Activated naive CD8-positive, alpha-beta T cell treated with anti-CD3 and anti-CD28 coated beads, Interleukin-2, amount 50 U/mL, for 16 hours (primary cell): ENCODE data around the gene SESTD1.
"Not testable (repeated sequence)": the region's sequence is repeated elsewhere in the genome, so short reads cannot be mapped to it uniquely, and the experiment has no call there.

Experiments
- DNase-seq: peaks from one replicate; pipeline ENCODE4 v3.0.0-alpha.2; 2020; ENCODE audit warnings: low read depth, low spot score

The SESTD1 gene

DNA sequence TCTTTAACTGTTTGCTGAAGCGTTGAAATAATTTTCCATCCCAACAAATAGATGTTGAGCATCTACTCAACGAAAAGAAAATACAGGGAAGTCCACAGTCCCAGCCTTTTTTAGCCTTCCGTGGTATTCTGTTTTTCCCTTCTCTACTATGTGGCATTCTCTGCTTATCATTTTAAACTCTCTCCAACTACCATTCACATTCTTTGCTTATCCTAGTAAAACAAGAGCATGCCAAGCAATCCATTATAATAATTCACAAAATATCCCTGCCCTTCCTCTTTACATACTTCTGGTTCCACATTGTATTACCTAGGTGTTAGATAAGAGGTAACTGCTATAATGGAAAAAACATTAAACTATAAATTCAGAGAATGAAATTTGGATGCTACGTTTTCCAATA, 1.6 kb upstream of the SESTD1 start:
- DNase-seq = no peak

DNA sequence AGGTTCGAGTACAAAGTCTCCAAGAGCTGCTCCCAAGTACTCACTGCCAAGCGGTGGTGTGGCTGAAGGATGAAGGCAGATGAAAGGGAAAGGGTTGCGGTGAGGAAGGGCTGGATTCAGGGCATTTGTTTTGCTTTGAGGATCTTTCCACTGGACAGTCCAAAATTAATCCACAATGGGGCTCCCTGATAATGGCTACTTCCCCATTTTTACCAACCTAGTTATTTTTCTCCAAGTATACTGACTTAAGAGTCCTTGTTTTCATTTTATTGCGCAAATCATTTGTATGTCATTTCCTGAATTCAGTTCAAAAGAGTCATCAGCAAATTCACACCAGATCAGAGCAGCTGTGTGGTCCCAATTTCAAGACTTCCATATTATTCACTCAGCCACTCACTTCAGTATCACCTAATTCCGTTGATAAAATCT, 464 bp upstream of the SESTD1 start:
- no peak for DNase-seq

DNA sequence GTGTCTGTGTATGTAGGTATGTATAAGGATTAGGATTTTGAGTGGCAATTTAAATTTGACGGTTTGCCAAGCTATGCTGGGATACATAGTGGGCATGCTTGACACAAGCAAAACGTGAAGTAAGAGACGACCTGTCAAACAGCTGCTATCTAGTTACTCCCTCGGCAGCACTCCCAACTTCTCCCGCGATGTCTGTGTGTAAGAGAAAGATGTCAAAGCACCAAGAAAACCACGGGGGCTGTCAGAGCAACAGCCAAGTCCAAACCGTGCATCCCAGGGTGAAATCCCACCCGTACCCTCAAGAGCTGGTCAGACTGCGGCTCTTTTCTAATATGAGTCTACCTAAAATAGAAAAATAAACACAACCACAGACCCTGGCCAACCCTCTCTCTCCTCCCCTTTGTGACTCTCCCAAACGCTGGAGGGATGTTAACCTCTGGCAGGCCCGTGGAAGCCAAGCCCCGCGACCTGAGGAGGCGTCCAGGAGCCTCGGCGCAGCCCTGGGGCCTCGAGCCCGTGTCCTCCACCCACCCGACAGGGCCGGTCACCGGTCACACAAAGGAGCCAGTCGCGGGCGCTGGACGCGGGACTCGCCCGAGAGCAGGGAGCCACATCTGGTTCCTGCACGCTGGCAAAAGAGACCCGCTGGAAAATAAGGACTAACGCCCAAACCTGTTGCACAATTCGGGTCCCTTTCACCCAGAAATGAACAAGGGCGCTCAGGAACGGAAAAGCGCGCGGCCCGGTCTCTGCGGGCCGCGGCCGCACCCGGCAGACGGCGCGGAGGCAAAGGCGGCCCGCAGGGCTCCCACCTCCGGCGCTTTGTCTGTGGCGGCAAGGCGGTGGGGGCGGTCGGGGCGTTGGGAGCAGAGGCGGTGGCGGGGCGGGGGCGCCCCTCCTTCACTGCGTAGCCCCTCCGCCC, 925 bp downstream of the SESTD1 start:
- no peak for DNase-seq

- no peak for DNase-seq
Measured at GRCh38 chr2:179263015-179263414, 1.6 kb downstream of the SESTD1 start.

DNA sequence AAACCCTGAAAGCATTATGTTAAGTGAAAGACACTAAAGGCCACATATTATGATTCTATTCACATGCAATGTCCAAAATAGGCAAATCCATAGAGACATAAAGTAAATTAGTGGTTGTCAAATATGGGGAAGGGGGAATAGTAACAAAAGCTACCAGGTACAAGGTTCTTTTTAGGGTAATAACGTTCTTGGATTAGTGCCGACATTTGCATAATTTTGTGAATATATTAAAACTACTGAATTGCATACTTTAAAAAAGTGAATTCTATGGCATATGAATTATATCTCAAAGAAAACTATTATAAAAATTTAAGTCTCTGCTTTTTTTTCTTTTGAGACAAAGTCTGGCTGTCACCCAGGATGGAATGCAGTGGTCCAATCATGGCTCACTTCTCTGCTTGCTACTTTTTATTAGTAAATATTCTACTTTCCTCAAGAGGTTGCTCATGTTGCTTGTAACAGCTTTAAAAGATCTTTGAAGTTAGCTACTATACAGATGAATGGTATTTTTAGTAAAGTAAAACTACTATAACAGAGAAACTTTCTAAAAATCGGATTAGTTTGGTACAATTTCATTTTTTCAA, 2.5 kb downstream of the SESTD1 start:
- no peak for DNase-seq

DNA sequence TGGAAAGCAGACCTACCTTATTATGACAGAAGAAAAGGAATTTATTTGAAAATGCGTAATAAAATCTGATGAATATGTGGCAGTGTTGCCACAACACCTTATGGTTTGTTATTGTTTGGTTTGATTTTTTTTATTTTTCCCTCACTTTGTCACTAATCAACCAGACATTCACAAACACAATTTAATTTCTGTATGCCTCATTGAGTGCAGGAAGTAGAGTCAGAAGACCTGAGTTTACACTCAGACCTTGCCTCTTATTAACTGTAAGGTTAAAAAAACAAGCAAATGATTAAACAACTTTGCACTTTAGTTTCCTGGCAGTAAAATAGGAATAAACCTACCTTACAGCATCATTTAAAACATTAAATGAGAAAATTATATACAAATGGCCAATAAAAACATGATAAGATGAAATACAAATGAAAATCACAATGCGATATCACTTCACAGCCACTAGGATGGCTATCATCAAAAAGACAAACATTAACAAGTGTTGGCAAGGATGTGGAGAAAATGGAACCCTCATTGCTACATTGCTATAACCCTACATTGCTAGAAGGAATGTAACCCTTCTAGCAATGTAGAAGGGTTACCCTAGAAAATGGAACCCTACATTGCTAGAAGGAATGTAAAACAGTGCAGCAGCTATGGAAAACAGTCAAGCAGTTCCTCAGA, 3.3 kb downstream of the SESTD1 start:
- DNase-seq = no peak

DNA sequence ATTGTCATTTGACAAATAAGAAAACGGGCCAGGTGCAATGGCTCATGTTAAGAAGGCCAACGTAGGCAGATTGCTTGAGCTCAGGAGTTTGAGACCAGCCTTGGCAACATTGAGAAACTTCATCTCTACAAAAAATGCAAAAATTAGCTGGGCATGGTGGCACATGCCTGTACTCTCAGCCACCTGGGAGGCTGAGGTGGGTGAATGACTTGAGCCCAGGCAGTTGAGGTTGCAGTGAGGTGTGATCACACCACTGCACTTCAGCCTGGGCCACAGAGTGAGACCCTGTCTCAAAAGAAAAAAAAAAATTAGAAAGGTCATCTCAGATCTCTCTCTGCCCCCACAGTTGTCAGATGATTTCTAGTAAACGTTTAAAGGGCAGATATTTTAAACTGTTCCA, 4.4 kb downstream of the SESTD1 start:
- DNase-seq = no peak

DNA sequence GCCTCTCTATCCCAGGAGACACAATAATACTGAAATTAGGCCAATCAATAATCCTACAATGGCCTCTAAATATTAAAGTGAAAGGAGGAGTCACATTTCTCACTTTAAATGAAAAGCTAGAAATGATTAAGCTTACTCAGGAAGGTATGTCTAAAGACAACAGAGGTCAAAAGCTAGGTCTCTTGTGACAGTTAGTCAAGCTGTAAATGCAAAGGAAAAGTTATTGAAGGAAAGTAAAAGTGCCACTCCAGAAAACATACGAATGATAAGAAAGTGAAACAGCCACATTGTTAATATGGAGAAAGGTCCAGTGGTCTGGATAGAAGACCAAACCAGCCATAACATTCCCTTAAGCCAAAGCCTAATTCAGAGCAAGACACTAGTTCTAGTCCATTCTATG, 9.5 kb downstream of the SESTD1 start:
- no peak for DNase-seq

- DNase-seq = no peak
Measured at GRCh38 chr2:179253226-179253625, 11.4 kb downstream of the SESTD1 start.

- no peak for DNase-seq
Measured at GRCh38 chr2:179252423-179252822, 12.2 kb downstream of the SESTD1 start.

DNA sequence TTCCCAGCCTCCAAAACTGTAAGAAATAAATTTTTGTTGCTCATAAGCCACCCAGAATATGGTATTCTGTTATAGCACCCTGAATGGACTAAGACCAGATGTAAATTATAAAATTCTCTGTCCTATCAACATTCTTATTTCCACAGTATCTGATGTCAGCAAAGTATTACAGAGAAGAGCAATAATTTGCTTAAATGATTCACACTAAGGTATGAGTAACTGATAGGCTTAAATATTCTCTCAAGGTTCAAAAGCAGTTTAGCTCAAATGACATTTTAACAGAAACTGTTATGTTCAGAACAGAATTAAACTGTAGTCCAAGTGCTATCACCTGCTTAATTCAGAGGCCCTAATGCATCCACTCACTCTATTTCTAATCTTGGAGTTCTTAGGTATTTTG, 12.8 kb downstream of the SESTD1 start:
- DNase-seq = no peak

- DNase-seq = no peak
Measured at GRCh38 chr2:179250848-179251504, 13.7 kb downstream of the SESTD1 start.

DNA sequence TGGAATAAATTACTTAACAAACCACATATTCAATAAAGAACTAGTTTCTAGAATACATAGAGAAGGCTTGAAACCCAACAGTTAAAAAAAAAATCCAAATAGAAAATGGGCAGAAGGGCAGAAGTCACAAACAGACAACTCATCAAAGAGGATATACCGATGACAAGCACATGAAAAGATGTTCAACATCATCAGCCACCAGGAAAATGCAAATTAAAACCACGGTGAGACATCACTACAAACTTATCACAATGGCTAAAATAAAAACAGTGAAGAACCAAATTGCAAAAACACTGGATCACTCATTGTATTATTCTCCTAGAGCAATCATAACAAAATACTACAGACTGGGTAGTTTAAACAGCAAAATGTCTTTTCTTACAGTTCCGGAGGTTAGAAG, 14.5 kb downstream of the SESTD1 start:
- DNase-seq = no peak

GRCh38 chr2:179248024-179248348, 16.6 kb downstream of the SESTD1 start:
- DNase-seq = no peak

DNA sequence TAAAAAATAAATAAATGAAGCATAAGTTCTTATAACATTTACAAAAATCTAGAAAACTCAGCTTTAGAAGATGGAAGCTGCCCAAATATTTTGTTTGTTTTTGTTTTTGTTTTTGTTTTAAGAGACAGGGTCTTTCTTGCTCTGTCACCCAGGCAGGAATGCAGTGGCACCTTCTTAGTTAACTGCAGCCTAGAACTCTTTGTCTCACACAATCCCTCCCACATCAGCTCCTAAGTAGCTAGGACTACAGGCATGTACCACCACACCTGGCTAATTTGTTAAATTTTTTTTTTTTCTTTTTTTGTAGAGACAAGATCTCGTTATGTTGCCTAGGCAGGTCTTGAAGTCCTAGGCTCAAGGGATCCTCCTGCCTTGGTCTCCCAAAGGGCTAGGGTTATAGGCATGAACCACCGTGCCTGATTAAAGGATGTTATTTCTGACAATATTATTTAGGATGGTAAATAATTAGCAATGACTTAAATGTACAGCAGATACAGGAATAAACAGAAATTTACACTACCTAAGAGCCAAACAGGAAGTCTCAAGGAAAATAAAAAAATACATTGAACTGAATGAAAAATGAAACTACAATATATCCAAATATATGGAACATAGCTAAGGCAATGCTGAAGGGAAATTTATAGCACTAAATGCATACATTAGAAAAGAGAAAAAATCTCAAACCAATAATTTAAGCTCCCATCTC, 17.2 kb downstream of the SESTD1 start:
- DNase-seq = no peak

DNA sequence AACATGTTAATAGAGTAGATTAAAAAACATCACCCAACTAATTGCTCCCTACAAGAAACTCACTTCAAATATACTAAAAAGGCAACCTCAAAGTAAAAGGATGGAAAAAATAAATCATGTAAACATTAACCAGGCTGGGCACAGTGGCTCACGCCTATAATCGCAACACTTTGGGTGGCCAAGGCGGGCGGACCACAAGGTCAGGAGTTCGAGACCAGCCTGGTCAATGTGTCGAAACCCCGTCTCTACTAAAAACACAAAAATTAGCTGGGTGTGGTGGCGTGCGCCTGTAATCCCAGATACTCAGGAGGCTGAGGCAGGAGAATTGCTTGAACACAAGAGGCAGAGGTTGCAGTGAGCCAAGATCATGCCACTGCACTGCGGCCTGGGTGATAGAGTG, 18.8 kb downstream of the SESTD1 start:
- not testable (repeated sequence) for DNase-seq

DNA sequence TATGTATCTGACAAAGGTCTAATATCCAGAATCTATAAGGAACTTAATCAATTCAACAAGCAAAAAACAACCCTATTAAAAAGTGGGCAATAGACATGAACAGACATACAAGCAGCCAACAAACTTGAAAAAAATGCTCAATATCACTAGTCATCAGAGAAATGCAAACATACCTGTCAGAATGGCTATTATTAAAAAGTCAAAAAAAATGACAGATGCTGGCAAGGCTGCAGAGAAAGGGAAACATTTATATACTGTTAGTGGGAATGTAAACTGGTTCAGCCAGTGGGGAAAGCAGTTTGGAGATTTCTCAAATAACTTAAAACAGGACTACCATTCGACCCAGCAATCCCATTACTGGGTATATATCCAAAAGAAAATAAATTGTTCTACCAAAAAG, 21.6 kb downstream of the SESTD1 start:
- no peak for DNase-seq

DNA sequence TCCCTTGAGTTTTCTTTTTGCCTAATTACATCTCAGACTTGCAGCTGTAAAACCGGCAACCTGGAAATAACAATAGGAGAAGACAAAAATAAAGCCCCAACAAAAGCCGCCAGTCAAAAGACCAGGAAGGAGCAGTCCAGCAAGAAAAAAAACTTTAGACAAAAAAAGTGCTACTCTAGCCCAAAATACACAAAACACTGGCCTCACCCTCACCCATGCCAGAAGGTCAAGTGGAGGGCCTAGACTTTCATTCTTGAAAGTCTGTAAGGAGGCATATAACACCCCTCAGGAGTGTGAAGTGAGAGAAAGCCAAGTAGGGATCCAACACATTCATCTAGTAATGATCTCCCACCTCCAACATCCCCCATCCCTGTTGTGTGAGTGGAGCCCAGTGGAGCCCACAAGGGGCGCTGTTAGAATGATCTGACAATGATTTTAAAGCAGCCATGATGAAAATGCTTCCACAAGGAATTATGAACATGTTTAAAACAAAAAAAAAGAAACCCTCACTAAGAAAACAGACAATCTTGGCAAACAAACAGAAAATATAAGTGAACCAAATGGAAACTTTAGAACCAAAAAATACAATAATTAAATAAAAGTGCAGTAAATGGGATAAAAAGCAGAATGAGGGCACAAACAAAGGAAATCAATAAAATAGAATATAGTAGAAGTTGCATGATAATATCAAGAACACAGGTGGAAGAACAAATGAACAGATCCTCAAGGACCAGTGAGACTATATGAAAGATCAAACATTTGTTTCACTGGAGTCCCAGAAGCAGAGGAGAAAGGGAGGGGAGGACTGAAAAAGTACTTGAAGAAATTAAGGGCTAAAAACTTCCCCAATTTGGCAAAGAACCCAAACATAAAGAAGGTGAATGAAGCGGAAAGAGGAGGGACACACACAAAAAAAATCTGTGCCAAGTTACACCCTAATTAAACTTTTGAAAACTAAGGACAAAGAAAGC, 23.9 kb downstream of the SESTD1 start:
- DNase-seq = no peak

GRCh38 chr2:179239838-179240237, 24.8 kb downstream of the SESTD1 start:
- DNase-seq = no peak

GRCh38 chr2:179239195-179239594, 25.4 kb downstream of the SESTD1 start:
- DNase-seq = no peak
